Endothelial cell of umbilical vein (primary cell): ENCODE measurements around the gene NR2F2. TPM values are rescaled to one million over a fixed set of nuclear protein-coding genes. Genes with fewer than 3 reads are reported as not detected.
A peak's percentile ranks its signal among the peaks of the same experiment; 100 is the strongest.

Experiments
- BruUV-seq: library from RNA; stranded (reverse); fragments of 400-500 nt; replicated peaks from 2 replicates; lab custom pipeline; 2021; lab: Mats Ljungman, UMichigan
- CTCF ChIA-PET: fragments of 300-600, 350-600 bp; sonication (Branson Sonifier 250); formaldehyde crosslinking; loops from one replicate; lab custom pipeline; 2021; ENCODE audit warnings: antibody characterized with exemption, inconsistent platforms; lab: Charles Lee
- POLR2A ChIA-PET: fragments of 300-600, 350-600 bp; sonication (Branson Sonifier 250); formaldehyde crosslinking; loops from one replicate; lab custom pipeline; 2021; ENCODE audit warnings: antibody characterized with exemption, inconsistent platforms; lab: Charles Lee
- DNase-seq: peaks from one replicate; pipeline ENCODE4 v3.0.0-alpha.2; 2011; ENCODE audit warnings: low read depth, low spot score
- FAIRE-seq: peaks from 2 replicates; lab custom pipeline; 2011; peaks lifted over from hg19 to GRCh38; lab: Jason Lieb, UNC
- H2AFZ ChIP-seq: 2 replicates; pipeline ENCODE4 v1.6.0; 2012; ENCODE audit warnings: low read depth, low read length, control low read depth, inconsistent platforms
- H3K27ac ChIP-seq: 2 replicates; pipeline ENCODE4 v1.5.1; 2011; ENCODE audit warnings: low read depth, mild to moderate bottlenecking, control low read depth, low read length, moderate library complexity; ENCODE audit not compliant: insufficient read depth
- H3K27me3 ChIP-seq, 2 experiments: 2 replicates each; pipeline versions ENCODE4 v1.6.0 to v1.6.1; 2011; ENCODE audit warnings: low read length in 2 of 2, mixed read lengths in 1 of 2; ENCODE audit not compliant: control insufficient read depth in 2 of 2, insufficient read depth in 2 of 2
- H3K36me3 ChIP-seq, 2 experiments: 2 replicates in 1 of 2; 3 replicates in 1 of 2; pipeline ENCODE4 v1.5.1; 2011; ENCODE audit warnings: low read length in 2 of 2, mild to moderate bottlenecking in 1 of 2, moderate library complexity in 1 of 2; ENCODE audit not compliant: control insufficient read depth in 2 of 2, insufficient read depth in 2 of 2; ENCODE audit errors: extremely low read depth in 1 of 2
- H3K4me1 ChIP-seq: 3 replicates; pipeline ENCODE4 v1.5.1; 2011; ENCODE audit warnings: mild to moderate bottlenecking, low read length; ENCODE audit not compliant: control insufficient read depth, insufficient read depth; ENCODE audit errors: extremely low read depth
- H3K4me2 ChIP-seq: 2 replicates; pipeline ENCODE4 v1.6.1; 2011; ENCODE audit warnings: low read length, control low read depth, mixed read lengths; ENCODE audit not compliant: insufficient read depth
- H3K4me3 ChIP-seq, 3 experiments: fragments of 200-600 bp in 1 of 3; sonication (generic), shearing (Covaris generic) in 1 of 3; replicated peaks in 1 of 3; 2 replicates each; pipeline ENCODE4 v1.5.1; 2011 to 2016; ENCODE audit warnings: control low read depth in 3 of 3, low read length in 3 of 3, mild to moderate bottlenecking in 2 of 3, inconsistent platforms in 1 of 3, low read depth in 1 of 3, moderate library complexity in 1 of 3; ENCODE audit not compliant: insufficient read depth in 1 of 3
- H3K79me2 ChIP-seq: 2 replicates; pipeline ENCODE4 v1.6.0; 2012; ENCODE audit warnings: low read length, inconsistent platforms; ENCODE audit not compliant: control insufficient read depth, insufficient read depth
- H3K9ac ChIP-seq: replicated peaks from 2 replicates; pipeline ENCODE3; 2011; ENCODE audit warnings: low read length, control low read depth; ENCODE audit not compliant: insufficient read depth; ENCODE audit errors: extremely low read depth
- H3K9me1 ChIP-seq: replicated peaks from 3 replicates; pipeline ENCODE4 v1.6.0; 2011; ENCODE audit warnings: mild to moderate bottlenecking, low read length; ENCODE audit not compliant: control insufficient read depth, insufficient read depth; ENCODE audit errors: extremely low read depth
- H3K9me3 ChIP-seq: replicated peaks from 2 replicates; pipeline ENCODE4 v1.5.1; 2012; ENCODE audit warnings: low read length, inconsistent platforms; ENCODE audit not compliant: control insufficient read depth, insufficient read depth
- H4K20me1 ChIP-seq: replicated peaks from 2 replicates; pipeline ENCODE3; 2011; ENCODE audit warnings: mild to moderate bottlenecking, low read length; ENCODE audit not compliant: control insufficient read depth, insufficient read depth; ENCODE audit errors: extremely low read depth
- CTCF ChIP-seq, 2 donors: IDR thresholded peaks; 1 replicate in 1 of 2; 2 replicates in 1 of 2; pipeline ENCODE4 v1.5.1; 2011; ENCODE audit warnings: low read length in 2 of 2, mild to moderate bottlenecking in 2 of 2, moderate library complexity in 2 of 2, control low read depth in 1 of 2, inconsistent platforms in 1 of 2, low read depth in 1 of 2; ENCODE audit not compliant: insufficient read depth in 1 of 2; ENCODE audit errors: extremely low read depth in 1 of 2
- EZH2 ChIP-seq: IDR thresholded peaks from 2 replicates; pipeline ENCODE4 v1.6.1; 2012; ENCODE audit warnings: borderline replicate concordance, low read depth, mild to moderate bottlenecking, moderate library complexity, low read length, inconsistent platforms; ENCODE audit not compliant: severe bottlenecking
- FOS ChIP-seq: IDR thresholded peaks from 2 replicates; pipeline ENCODE4 v1.6.1; 2011; ENCODE audit warnings: mild to moderate bottlenecking, low read length, moderate library complexity, borderline replicate concordance; ENCODE audit not compliant: insufficient read depth
- GATA2 ChIP-seq: IDR thresholded peaks from 2 replicates; pipeline ENCODE4 v1.7.0; 2011; ENCODE audit warnings: low read depth, mild to moderate bottlenecking, moderate library complexity, mixed read lengths, low read length; ENCODE audit not compliant: insufficient read length, insufficient read depth
- JUN ChIP-seq: IDR thresholded peaks from 2 replicates; pipeline ENCODE4 v1.6.1; 2011; ENCODE audit warnings: borderline replicate concordance, low read depth; ENCODE audit not compliant: insufficient read length, insufficient read depth
- MAX ChIP-seq: IDR thresholded peaks from 2 replicates; pipeline ENCODE4 v1.6.1; 2011; ENCODE audit not compliant: insufficient read depth, insufficient read length
- MYC ChIP-seq: IDR thresholded peaks from one replicate; pipeline ENCODE4 v1.6.1; 2011; ENCODE audit warnings: mild to moderate bottlenecking, low read depth, low read length
- POLR2A ChIP-seq: IDR thresholded peaks from 2 replicates; pipeline ENCODE4 v1.6.1; 2012; ENCODE audit warnings: low read depth, mild to moderate bottlenecking, control low read depth, low read length
- POLR2AphosphoS5 ChIP-seq: IDR thresholded peaks from 2 replicates; pipeline ENCODE4 v1.6.1; 2012; ENCODE audit warnings: low read depth, mild to moderate bottlenecking, control low read depth, low read length, moderate library complexity; ENCODE audit not compliant: insufficient read depth
- dilution Hi-C: fragments of 300-500 bp; cut with MboI; formaldehyde crosslinking; loops from one replicate; pipeline ENCODE4 v1.15.0; 2019; ENCODE audit warnings: low sequenced_read_pairs; ENCODE audit not compliant: extremely low pct_ligation_motif_present
- intact Hi-C: fragments of 100-400 bp; cut with micrococcal nuclease; formaldehyde crosslinking; loops from one replicate; pipeline ENCODE4 v1.10.0; 2022
- polyA plus RNA-seq, 4 experiments: library from polyadenylated mRNA; depleted of rRNA in 3 of 4; stranded (reverse) in 3 of 4; unstranded in 1 of 4; fragments of >200 nt; gene quantifications; 2 replicates each; pipeline versions ENCODE4 v1.2.1 to v1.2.3, GENCODE V29; 2011 to 2012; ENCODE audit warnings: missing spikeins in 1 of 4
- total RNA-seq: library from RNA; stranded (reverse); gene quantifications from 2 replicates; pipeline ENCODE4 v1.2.3, GENCODE V29; 2021

Gene NR2F2
- total and polyA plus RNA-seq, 2 donors (not counting 3 experiments of a cell fraction or from before 2014, with no cell fraction given): 105 to 182 TPM

- H3K4me2 ChIP-seq: peak overlapping the region; percentile 9
- peaks cover 3% of the 10 kb centered on the region in 2 experiments for H3K36me3 ChIP-seq
- no peak for FAIRE-seq
- H3K9ac ChIP-seq: peak overlapping the region; percentile 85
- no peak overlapping the region for H3K4me3 ChIP-seq
- BruUV-seq: no TSS peak
- no peaks in the 10 kb centered on the region for H3K27me3 ChIP-seq
- ChIA-PET CTCF (interaction anchor here (0.6 to 8.4 kb wide), 15 partner anchors 11 to 1769 kb away, joined by 3 to 63 read pairs (median 6); no protein-coding TSS in a partner anchor), POLR2A (no interaction called here)
- no peak for TF ChIP-seq GATA2
- no peak for TF ChIP-seq POLR2A
- TF ChIP-seq JUN: no peak
- no peak for TF ChIP-seq MAX
- peak; percentile 49 for TF ChIP-seq FOS
- TF ChIP-seq EZH2: no peak
- no peak for TF ChIP-seq CTCF (IDR thresholded peaks at IDR 0.05; ENCODE audit: extremely low read depth in 1 of 2, insufficient read depth in 1 of 2, low read depth in 1 of 2, low read length in 2 of 2)
- peak; percentile 33 for TF ChIP-seq POLR2AphosphoS5
- TF ChIP-seq MYC: no peak
- no peaks in the 10 kb centered on the region for H3K9me1 ChIP-seq
- H3K9me3 ChIP-seq: no peaks in the 10 kb centered on the region
- peaks cover 85% of the 10 kb centered on the region for H3K79me2 ChIP-seq
- no peak overlapping the region for H2AFZ ChIP-seq
- H3K27ac ChIP-seq: peak overlapping the region; percentile 87
- peak; percentile 75 for DNase-seq
- intact Hi-C loops: loop anchor here (10.0 kb wide), 2 partner anchors 1212 to 1942 kb away; no protein-coding TSS in a partner anchor
- H3K4me1 ChIP-seq: peaks cover 85% of the 10 kb centered on the region
- H4K20me1 ChIP-seq: no peaks in the 10 kb centered on the region
- dilution Hi-C loops: no loop called here
These were observed 22.3 kb downstream of the NR2F2 start for GRCh38 chr15:96352604-96353405.
